GM12891 (cell line): Measurements from ENCODE around the gene IQCH.

Experiments
- POLR2A ChIP-seq: IDR thresholded peaks from 2 replicates; pipeline ENCODE4 v1.6.1; 2011; ENCODE audit warnings: low read depth, low read length, control low read depth
- POLR2AphosphoS5 ChIP-seq: IDR thresholded peaks from 2 replicates; pipeline ENCODE4 v1.6.1; 2011; ENCODE audit warnings: low read depth, low read length, control low read depth
- POU2F2 ChIP-seq: IDR thresholded peaks from 2 replicates; pipeline ENCODE4 v1.6.1; 2011; ENCODE audit warnings: low read depth, mild to moderate bottlenecking, control low read depth, low read length, moderate library complexity
- SPI1 ChIP-seq: IDR thresholded peaks from 2 replicates; pipeline ENCODE4 v1.6.1; 2011; ENCODE audit warnings: low read depth, low read length, control low read depth
- TAF1 ChIP-seq: IDR thresholded peaks from 2 replicates; pipeline ENCODE4 v1.6.1; 2011; ENCODE audit warnings: low read depth, low read length, control low read depth

DNA sequence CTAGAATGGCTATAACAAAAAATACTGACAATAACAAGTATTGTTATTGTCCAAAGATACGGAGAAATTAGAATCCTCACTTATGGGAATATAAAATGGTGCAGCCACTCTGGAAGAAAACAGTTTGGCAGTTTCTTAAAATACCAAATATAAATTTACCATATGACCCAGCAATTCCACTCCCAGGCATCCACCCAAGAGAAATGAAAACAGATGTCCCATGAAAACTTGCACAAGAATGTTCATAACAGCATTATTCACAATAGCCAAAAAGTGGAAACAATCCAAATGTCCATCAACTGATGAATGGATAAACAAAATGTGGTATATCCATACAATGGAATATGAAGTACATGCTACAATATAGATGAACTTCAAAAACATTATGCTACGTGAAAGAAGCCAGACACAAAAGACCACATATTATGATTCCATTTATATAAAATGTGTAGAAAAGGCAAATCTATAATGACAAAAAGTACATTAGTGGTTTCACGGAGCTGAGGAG is 9.6 kb upstream of the IQCH start:
- no peak for TF ChIP-seq POLR2AphosphoS5
- TF ChIP-seq TAF1, result no peak
- no peak for TF ChIP-seq SPI1
- no peak for TF ChIP-seq POLR2A
- no peak for TF ChIP-seq POU2F2
